ENCODE data around the gene SMIM1. TPM values are rescaled to one million over a fixed set of nuclear protein-coding genes. Genes with fewer than 3 reads are reported as not detected.

The SMIM1 gene
- polyA plus RNA-seq, 3 donors: 1.1 to 2.7 (median 1.4) TPM

DNA sequence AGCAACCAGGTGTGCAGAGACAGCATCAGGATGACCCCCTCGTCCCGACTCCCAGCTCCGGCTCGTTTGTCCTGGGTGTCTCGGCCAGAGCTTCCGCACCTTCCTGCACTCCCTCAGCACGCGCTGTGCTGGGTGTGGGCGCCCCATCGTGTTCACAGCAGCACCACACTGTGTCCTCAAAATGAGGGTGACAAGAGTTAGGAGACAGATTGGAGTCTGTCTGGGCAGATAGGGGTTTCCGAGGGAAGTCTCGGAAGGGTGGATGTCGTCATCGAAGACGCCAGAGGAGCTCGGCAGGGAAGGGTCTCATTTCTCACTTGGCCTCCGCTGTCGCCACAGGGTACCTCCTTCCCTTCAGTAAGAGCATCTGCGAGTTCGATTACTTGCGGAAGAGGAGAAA lies 16.2 kb upstream of the SMIM1 start:
- TF ChIP-seq, protein P1, sequence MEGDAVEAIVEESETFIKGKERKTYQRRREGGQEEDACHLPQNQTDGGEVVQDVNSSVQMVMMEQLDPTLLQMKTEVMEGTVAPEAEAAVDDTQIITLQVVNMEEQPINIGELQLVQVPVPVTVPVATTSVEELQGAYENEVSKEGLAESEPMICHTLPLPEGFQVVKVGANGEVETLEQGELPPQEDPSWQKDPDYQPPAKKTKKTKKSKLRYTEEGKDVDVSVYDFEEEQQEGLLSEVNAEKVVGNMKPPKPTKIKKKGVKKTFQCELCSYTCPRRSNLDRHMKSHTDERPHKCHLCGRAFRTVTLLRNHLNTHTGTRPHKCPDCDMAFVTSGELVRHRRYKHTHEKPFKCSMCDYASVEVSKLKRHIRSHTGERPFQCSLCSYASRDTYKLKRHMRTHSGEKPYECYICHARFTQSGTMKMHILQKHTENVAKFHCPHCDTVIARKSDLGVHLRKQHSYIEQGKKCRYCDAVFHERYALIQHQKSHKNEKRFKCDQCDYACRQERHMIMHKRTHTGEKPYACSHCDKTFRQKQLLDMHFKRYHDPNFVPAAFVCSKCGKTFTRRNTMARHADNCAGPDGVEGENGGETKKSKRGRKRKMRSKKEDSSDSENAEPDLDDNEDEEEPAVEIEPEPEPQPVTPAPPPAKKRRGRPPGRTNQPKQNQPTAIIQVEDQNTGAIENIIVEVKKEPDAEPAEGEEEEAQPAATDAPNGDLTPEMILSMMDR (IDR thresholded peaks at IDR 0.05): no peak
- Mint-ChIP-seq H3K27me3 (ENCODE audit: low read depth in 3 of 3) (peaks cover 5 to 19% (median 5%) of the 10 kb centered on the region in 3 donors), H3K36me3 (no peaks in the 10 kb centered on the region), H3K4me1 (no peaks in the 10 kb centered on the region), H3K9me3 (peaks cover 0 to 14% (median 4%) of the 10 kb centered on the region in 7 donors), H3K4me3 (no peak overlapping the region), H3K27ac (no peak overlapping the region)
- Histone ChIP-seq H2AFZ (ENCODE audit: insufficient read depth, low read depth, low read length, poor library complexity, severe bottlenecking) (no peak overlapping the region), H3K79me2 (ENCODE audit: insufficient read depth, low read length) (no peaks in the 10 kb centered on the region), H3K4me1 (ENCODE audit: control insufficient read depth in 1 of 2, insufficient read depth in 2 of 2, low read length in 2 of 2) (no peaks in the 10 kb centered on the region), H3K36me3 (replicated peaks in 1 of 2; ENCODE audit: control insufficient read depth in 1 of 2, insufficient read depth in 2 of 2, low read length in 2 of 2) (no peaks in the 10 kb centered on the region), H3K9ac (ENCODE audit: insufficient read depth, low read length, poor library complexity, severe bottlenecking) (no peak overlapping the region), H4K20me1 (ENCODE audit: insufficient read depth, low read length) (no peaks in the 10 kb centered on the region), H3K27ac (ENCODE audit: low read depth in 1 of 2, low read length in 2 of 2) (no peak overlapping the region), H3K4me3 (replicated peaks in 1 of 3; ENCODE audit: low read depth in 2 of 3, low read length in 3 of 3) (no peak overlapping the region), H3K4me2 (replicated peaks; ENCODE audit: extremely low read depth, low read length, poor library complexity, severe bottlenecking) (no peak overlapping the region), H3K27me3 (ENCODE audit: control insufficient read depth in 2 of 2, insufficient read depth in 2 of 2, low read length in 2 of 2) (peaks cover 0 to 7% of the 10 kb centered on the region in 2 donors), H3K9me3 (replicated peaks in 1 of 2; ENCODE audit: control insufficient read depth in 1 of 2, insufficient read depth in 1 of 2, low read length in 2 of 2) (no peaks in the 10 kb centered on the region)
- intact Hi-C loops (cut with micrococcal nuclease): no loop called here
- no peak for DNase-seq
- WGBS (ENCODE audit: insufficient coverage): 89% methylated on average over 21 of the region's 21 CpGs

DNA sequence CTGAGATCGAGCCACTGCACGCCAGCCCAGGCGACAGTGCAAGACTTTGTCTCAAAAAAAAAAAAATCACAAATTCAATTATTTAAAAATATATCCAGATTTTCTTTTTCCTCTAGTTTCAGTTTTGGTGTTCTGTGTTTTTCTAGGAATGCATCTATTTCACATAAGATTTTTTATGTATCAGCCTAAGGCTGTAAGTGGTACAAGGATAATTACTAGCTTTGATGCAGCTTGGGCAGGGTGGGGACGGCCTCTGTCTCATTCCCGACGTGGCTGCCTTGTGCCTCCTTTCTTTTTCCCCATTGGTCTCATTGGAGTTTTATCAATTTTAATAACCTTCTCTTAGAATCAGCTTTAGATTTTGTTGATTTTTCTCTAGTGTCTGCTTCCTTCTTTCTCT lies 13.4 kb upstream of the SMIM1 start:
- Histone ChIP-seq H3K4me3 (replicated peaks in 1 of 3; ENCODE audit: low read depth in 2 of 3, low read length in 3 of 3) (no peak overlapping the region), H3K4me2 (replicated peaks; ENCODE audit: extremely low read depth, low read length, poor library complexity, severe bottlenecking) (no peak overlapping the region), H3K27me3 (ENCODE audit: control insufficient read depth in 2 of 2, insufficient read depth in 2 of 2, low read length in 2 of 2) (peaks cover 0 to 7% of the 10 kb centered on the region in 2 donors), H3K9ac (ENCODE audit: insufficient read depth, low read length, poor library complexity, severe bottlenecking) (no peak overlapping the region), H3K27ac (ENCODE audit: low read depth in 1 of 2, low read length in 2 of 2) (no peak overlapping the region), H4K20me1 (ENCODE audit: insufficient read depth, low read length) (no peaks in the 10 kb centered on the region), H3K4me1 (ENCODE audit: control insufficient read depth in 1 of 2, insufficient read depth in 2 of 2, low read length in 2 of 2) (no peaks in the 10 kb centered on the region), H2AFZ (ENCODE audit: insufficient read depth, low read depth, low read length, poor library complexity, severe bottlenecking) (no peak overlapping the region), H3K36me3 (replicated peaks in 1 of 2; ENCODE audit: control insufficient read depth in 1 of 2, insufficient read depth in 2 of 2, low read length in 2 of 2) (no peaks in the 10 kb centered on the region), H3K79me2 (ENCODE audit: insufficient read depth, low read length) (no peaks in the 10 kb centered on the region), H3K9me3 (replicated peaks in 1 of 2; ENCODE audit: control insufficient read depth in 1 of 2, insufficient read depth in 1 of 2, low read length in 2 of 2) (no peaks in the 10 kb centered on the region)
- no CpG with 5 or more reads among the region's 6 CpGs for WGBS (ENCODE audit: insufficient coverage)
- H3K9me3 Mint-ChIP-seq: peaks cover 0 to 11% (median 4%) of the 10 kb centered on the region in 7 donors
- H3K4me1 Mint-ChIP-seq: no peaks in the 10 kb centered on the region
- TF ChIP-seq, protein P1 (IDR thresholded peaks at IDR 0.05): no peak
- H3K27me3 Mint-ChIP-seq (ENCODE audit: low read depth in 3 of 3): peaks cover 5 to 22% (median 6%) of the 10 kb centered on the region in 3 donors
- intact Hi-C loops (cut with micrococcal nuclease): no loop called here
- H3K4me3 Mint-ChIP-seq: no peak overlapping the region
- no peak overlapping the region for H3K27ac Mint-ChIP-seq
- H3K36me3 Mint-ChIP-seq: no peaks in the 10 kb centered on the region
- DNase-seq: no peak
